AML-193 (cell line): Measurements from ENCODE around the gene FBN3.
"Not testable (repeated sequence)": the region's sequence is repeated elsewhere in the genome, so short reads cannot be mapped to it uniquely, and the experiment has no call there.

Source experiments
- DNase-seq, 2 experiments: peaks; one replicate each; lab custom pipeline; 2025; lab: John Stamatoyannopoulos, UW

The FBN3 gene

GRCh38 chr19:8149261-8150094 lies at the start of gene FBN3:
Gene FBN3 (minus strand): TSS chr19:8149592. CDS start chr19:8147480, 2,112 bp downstream.
- DNase-seq: no peak

GRCh38 chr19:8196271-8196927 lies 47.0 kb upstream of the FBN3 start:
- peak in 1 of 2 experiments; percentile 26 for DNase-seq

- DNase-seq: no peak
Observed at GRCh38 chr19:8194528-8195267, 45.3 kb upstream of the FBN3 start.

- DNase-seq: no peak
Observed at GRCh38 chr19:8192221-8192820, 42.9 kb upstream of the FBN3 start.

- no peak for DNase-seq
Observed at GRCh38 chr19:8185343-8186068, 36.1 kb upstream of the FBN3 start.

- DNase-seq: no peak
Observed at GRCh38 chr19:8184274-8184673, 34.9 kb upstream of the FBN3 start.

GRCh38 chr19:8180018-8180417 lies 30.6 kb upstream of the FBN3 start:
- DNase-seq: no peak

- DNase-seq: no peak
Observed at GRCh38 chr19:8174706-8175105, 25.3 kb upstream of the FBN3 start.

- no peak for DNase-seq
Observed at GRCh38 chr19:8168537-8168936, 19.1 kb upstream of the FBN3 start.

GRCh38 chr19:8167985-8168384 lies 18.6 kb upstream of the FBN3 start:
- DNase-seq: no peak

- no peak for DNase-seq
Observed at GRCh38 chr19:8163759-8164158, 14.4 kb upstream of the FBN3 start.

- DNase-seq: no peak
Observed at GRCh38 chr19:8161135-8161646, 11.8 kb upstream of the FBN3 start.

GRCh38 chr19:8159322-8159721 lies 9.9 kb upstream of the FBN3 start:
- not testable (repeated sequence) for DNase-seq

GRCh38 chr19:8158411-8159074 lies 9.2 kb upstream of the FBN3 start:
- peak; percentile 80 to 81 for DNase-seq

- DNase-seq: no peak
Observed at GRCh38 chr19:8155318-8155717, 5.9 kb upstream of the FBN3 start.

GRCh38 chr19:8154014-8154413 lies 4.6 kb upstream of the FBN3 start:
- not testable (repeated sequence) for DNase-seq

GRCh38 chr19:8151767-8152035 lies 2.3 kb upstream of the FBN3 start:
- no peak for DNase-seq

- DNase-seq: no peak
Observed at GRCh38 chr19:8150998-8151766, 1.8 kb upstream of the FBN3 start.

GRCh38 chr19:8150178-8150865 lies 930 bp upstream of the FBN3 start:
- DNase-seq: no peak
